Endothelial cell of umbilical vein (primary cell): ENCODE data around the gene FYCO1. TPM values are rescaled to one million over a fixed set of nuclear protein-coding genes. Genes with fewer than 3 reads are reported as not detected.

Experiments
- BruUV-seq: library from RNA; stranded (reverse); fragments of 400-500 nt; replicated peaks from 2 replicates; lab custom pipeline; 2021; lab: Mats Ljungman, UMichigan
- CTCF ChIA-PET: fragments of 300-600, 350-600 bp; sonication (Branson Sonifier 250); formaldehyde crosslinking; loops from one replicate; lab custom pipeline; 2021; ENCODE audit warnings: antibody characterized with exemption, inconsistent platforms; lab: Charles Lee
- POLR2A ChIA-PET: fragments of 300-600, 350-600 bp; sonication (Branson Sonifier 250); formaldehyde crosslinking; loops from one replicate; lab custom pipeline; 2021; ENCODE audit warnings: antibody characterized with exemption, inconsistent platforms; lab: Charles Lee
- DNase-seq: peaks from one replicate; pipeline ENCODE4 v3.0.0-alpha.2; 2011; ENCODE audit warnings: low read depth, low spot score
- FAIRE-seq: peaks from 2 replicates; lab custom pipeline; 2011; peaks lifted over from hg19 to GRCh38; lab: Jason Lieb, UNC
- H2AFZ ChIP-seq: 2 replicates; pipeline ENCODE4 v1.6.0; 2012; ENCODE audit warnings: low read depth, low read length, control low read depth, inconsistent platforms
- H3K27ac ChIP-seq: 2 replicates; pipeline ENCODE4 v1.5.1; 2011; ENCODE audit warnings: low read depth, mild to moderate bottlenecking, control low read depth, low read length, moderate library complexity; ENCODE audit not compliant: insufficient read depth
- H3K27me3 ChIP-seq, 2 experiments: 2 replicates each; pipeline versions ENCODE4 v1.6.0 to v1.6.1; 2011; ENCODE audit warnings: low read length in 2 of 2, mixed read lengths in 1 of 2; ENCODE audit not compliant: control insufficient read depth in 2 of 2, insufficient read depth in 2 of 2
- H3K36me3 ChIP-seq, 2 experiments: 2 replicates in 1 of 2; 3 replicates in 1 of 2; pipeline ENCODE4 v1.5.1; 2011; ENCODE audit warnings: low read length in 2 of 2, mild to moderate bottlenecking in 1 of 2, moderate library complexity in 1 of 2; ENCODE audit not compliant: control insufficient read depth in 2 of 2, insufficient read depth in 2 of 2; ENCODE audit errors: extremely low read depth in 1 of 2
- H3K4me1 ChIP-seq: 3 replicates; pipeline ENCODE4 v1.5.1; 2011; ENCODE audit warnings: mild to moderate bottlenecking, low read length; ENCODE audit not compliant: control insufficient read depth, insufficient read depth; ENCODE audit errors: extremely low read depth
- H3K4me2 ChIP-seq: 2 replicates; pipeline ENCODE4 v1.6.1; 2011; ENCODE audit warnings: low read length, control low read depth, mixed read lengths; ENCODE audit not compliant: insufficient read depth
- H3K4me3 ChIP-seq, 3 experiments: fragments of 200-600 bp in 1 of 3; sonication (generic), shearing (Covaris generic) in 1 of 3; replicated peaks in 1 of 3; 2 replicates each; pipeline ENCODE4 v1.5.1; 2011 to 2016; ENCODE audit warnings: control low read depth in 3 of 3, low read length in 3 of 3, mild to moderate bottlenecking in 2 of 3, inconsistent platforms in 1 of 3, low read depth in 1 of 3, moderate library complexity in 1 of 3; ENCODE audit not compliant: insufficient read depth in 1 of 3
- H3K79me2 ChIP-seq: 2 replicates; pipeline ENCODE4 v1.6.0; 2012; ENCODE audit warnings: low read length, inconsistent platforms; ENCODE audit not compliant: control insufficient read depth, insufficient read depth
- H3K9ac ChIP-seq: replicated peaks from 2 replicates; pipeline ENCODE3; 2011; ENCODE audit warnings: low read length, control low read depth; ENCODE audit not compliant: insufficient read depth; ENCODE audit errors: extremely low read depth
- H3K9me1 ChIP-seq: replicated peaks from 3 replicates; pipeline ENCODE4 v1.6.0; 2011; ENCODE audit warnings: mild to moderate bottlenecking, low read length; ENCODE audit not compliant: control insufficient read depth, insufficient read depth; ENCODE audit errors: extremely low read depth
- H3K9me3 ChIP-seq: replicated peaks from 2 replicates; pipeline ENCODE4 v1.5.1; 2012; ENCODE audit warnings: low read length, inconsistent platforms; ENCODE audit not compliant: control insufficient read depth, insufficient read depth
- H4K20me1 ChIP-seq: replicated peaks from 2 replicates; pipeline ENCODE3; 2011; ENCODE audit warnings: mild to moderate bottlenecking, low read length; ENCODE audit not compliant: control insufficient read depth, insufficient read depth; ENCODE audit errors: extremely low read depth
- CTCF ChIP-seq, 2 donors: IDR thresholded peaks; 1 replicate in 1 of 2; 2 replicates in 1 of 2; pipeline ENCODE4 v1.5.1; 2011; ENCODE audit warnings: low read length in 2 of 2, mild to moderate bottlenecking in 2 of 2, moderate library complexity in 2 of 2, control low read depth in 1 of 2, inconsistent platforms in 1 of 2, low read depth in 1 of 2; ENCODE audit not compliant: insufficient read depth in 1 of 2; ENCODE audit errors: extremely low read depth in 1 of 2
- JUN ChIP-seq: IDR thresholded peaks from 2 replicates; pipeline ENCODE4 v1.6.1; 2011; ENCODE audit warnings: borderline replicate concordance, low read depth; ENCODE audit not compliant: insufficient read length, insufficient read depth
- MAX ChIP-seq: IDR thresholded peaks from 2 replicates; pipeline ENCODE4 v1.6.1; 2011; ENCODE audit not compliant: insufficient read depth, insufficient read length
- POLR2A ChIP-seq: IDR thresholded peaks from 2 replicates; pipeline ENCODE4 v1.6.1; 2012; ENCODE audit warnings: low read depth, mild to moderate bottlenecking, control low read depth, low read length
- dilution Hi-C: fragments of 300-500 bp; cut with MboI; formaldehyde crosslinking; loops from one replicate; pipeline ENCODE4 v1.15.0; 2019; ENCODE audit warnings: low sequenced_read_pairs; ENCODE audit not compliant: extremely low pct_ligation_motif_present
- intact Hi-C: fragments of 100-400 bp; cut with micrococcal nuclease; formaldehyde crosslinking; loops from one replicate; pipeline ENCODE4 v1.10.0; 2022
- polyA plus RNA-seq, 4 experiments: library from polyadenylated mRNA; depleted of rRNA in 3 of 4; stranded (reverse) in 3 of 4; unstranded in 1 of 4; fragments of >200 nt; gene quantifications; 2 replicates each; pipeline versions ENCODE4 v1.2.1 to v1.2.3, GENCODE V29; 2011 to 2012; ENCODE audit warnings: missing spikeins in 1 of 4
- total RNA-seq: library from RNA; stranded (reverse); gene quantifications from 2 replicates; pipeline ENCODE4 v1.2.3, GENCODE V29; 2021

Gene FYCO1
- total and polyA plus RNA-seq, 2 donors (not counting 3 experiments of a cell fraction or from before 2014, with no cell fraction given): 13.9 to 20.8 TPM

- no peak for FAIRE-seq
- no peak overlapping the region for H3K9ac ChIP-seq
- peaks cover 23% of the 10 kb centered on the region for H3K79me2 ChIP-seq
- intact Hi-C loops: loop anchor here (5.0 kb wide), 1 partner anchor 93 kb away; no protein-coding TSS in a partner anchor
- no peak for TF ChIP-seq MAX
- TF ChIP-seq JUN: no peak
- TF ChIP-seq CTCF (IDR thresholded peaks at IDR 0.05; ENCODE audit: extremely low read depth in 1 of 2, insufficient read depth in 1 of 2, low read depth in 1 of 2, low read length in 2 of 2): no peak
- TF ChIP-seq POLR2A: no peak
- no peaks in the 10 kb centered on the region for H4K20me1 ChIP-seq
- POLR2A ChIA-PET: no interaction called here
- no peak overlapping the region for H2AFZ ChIP-seq
- CTCF ChIA-PET: interaction anchor here (1.5 kb wide), 1 partner anchor 46 kb away, joined by 5 read pairs; no protein-coding TSS in a partner anchor
- no peak for DNase-seq
- H3K4me2 ChIP-seq: no peak overlapping the region
- dilution Hi-C loops: no loop called here
- no peak overlapping the region for H3K27ac ChIP-seq
- H3K4me1 ChIP-seq: peaks cover 38% of the 10 kb centered on the region
- H3K27me3 ChIP-seq: no peaks in the 10 kb centered on the region
- peaks cover 12 to 17% of the 10 kb centered on the region in 2 experiments for H3K36me3 ChIP-seq
- H3K4me3 ChIP-seq: no peak overlapping the region
- no peaks in the 10 kb centered on the region for H3K9me1 ChIP-seq
- BruUV-seq: no TSS peak
- H3K9me3 ChIP-seq: no peaks in the 10 kb centered on the region
These were observed 11.0 kb downstream of the FYCO1 start for GRCh38 chr3:45984331-45985312.
